MM.1S (cell line): Measurements from ENCODE around the gene GPR176.

Experiments used
- DNase-seq: peaks from one replicate; pipeline ENCODE4 v3.0.0-alpha.2; 2015
- H2AFZ ChIP-seq: fragments of 300-600 bp; sonication (generic); 2 replicates; pipeline ENCODE4 v1.6.0; 2016; ENCODE audit warnings: antibody characterized with exemption, low read length
- H3F3A ChIP-seq: fragments of 300-600 bp; sonication (generic); 2 replicates; pipeline ENCODE4 v1.6.1; 2016; ENCODE audit warnings: mild to moderate bottlenecking, antibody characterized with exemption, low read length, moderate library complexity, mixed read lengths; ENCODE audit not compliant: insufficient read depth
- H3K27ac ChIP-seq: fragments of 300-600 bp; sonication (generic); 2 replicates; pipeline ENCODE4 v1.5.1; 2016; ENCODE audit warnings: mild to moderate bottlenecking, low read length
- H3K27me3 ChIP-seq: fragments of 300-600 bp; sonication (generic); replicated peaks from 2 replicates; pipeline ENCODE4 v1.6.0; 2016; ENCODE audit warnings: low read length; ENCODE audit not compliant: insufficient read depth
- H3K36me3 ChIP-seq: fragments of 300-600 bp; sonication (generic); replicated peaks from 2 replicates; pipeline ENCODE4 v1.6.1; 2016; ENCODE audit warnings: mild to moderate bottlenecking, low read length, mixed read lengths; ENCODE audit not compliant: insufficient read depth
- H3K4me1 ChIP-seq: fragments of 300-600 bp; sonication (generic); 2 replicates; pipeline ENCODE4 v1.6.1; 2016; ENCODE audit warnings: low read length, mixed read lengths
- H3K4me2 ChIP-seq: fragments of 300-600 bp; sonication (generic); 2 replicates; pipeline ENCODE4 v1.6.0; 2016; ENCODE audit warnings: low read depth, low read length
- H3K4me3 ChIP-seq: fragments of 300-600 bp; sonication (generic); 2 replicates; pipeline ENCODE4 v1.5.1; 2016; ENCODE audit warnings: low read length, mixed read lengths
- H3K79me2 ChIP-seq: fragments of 300-600 bp; sonication (generic); 2 replicates; pipeline ENCODE4 v1.6.1; 2016; ENCODE audit warnings: mixed run types, low read length, mixed read lengths
- H3K9ac ChIP-seq: fragments of 300-600 bp; sonication (generic); 2 replicates; pipeline ENCODE4 v1.6.1; 2016; ENCODE audit warnings: low read length, mixed read lengths
- H3K9me2 ChIP-seq: fragments of 300-600 bp; sonication (generic); replicated peaks from 2 replicates; pipeline ENCODE4 v1.6.1; 2016; ENCODE audit warnings: mild to moderate bottlenecking, low read length, mixed read lengths; ENCODE audit not compliant: insufficient read depth
- H3K9me3 ChIP-seq: fragments of 300-600 bp; sonication (generic); replicated peaks from 2 replicates; pipeline ENCODE4 v1.6.1; 2016; ENCODE audit warnings: mild to moderate bottlenecking, low read length, mixed read lengths; ENCODE audit not compliant: insufficient read depth
- H4K20me1 ChIP-seq: fragments of 300-600 bp; sonication (generic); 2 replicates; pipeline ENCODE4 v1.6.1; 2016; ENCODE audit warnings: mild to moderate bottlenecking, low read length, moderate library complexity, mixed read lengths; ENCODE audit not compliant: insufficient read depth
- CTCF ChIP-seq: fragments of 300-600 bp; sonication (generic); IDR thresholded peaks from 2 replicates; pipeline ENCODE4 v1.5.1; 2016; ENCODE audit warnings: antibody characterized with exemption, low read length, mixed read lengths
- EZH2 ChIP-seq: fragments of 300-600 bp; sonication (generic); optimal IDR thresholded peaks from 2 replicates; pipeline ENCODE3; 2017; ENCODE audit warnings: low read depth, mild to moderate bottlenecking, antibody characterized with exemption, low read length, mixed read lengths
- EZH2phosphoT487 ChIP-seq: fragments of 300-600 bp; sonication (generic); IDR thresholded peaks from 2 replicates; pipeline ENCODE4 v1.6.1; 2018; ENCODE audit warnings: antibody characterized with exemption, low read length

GPR176 gene

GRCh38 chr15:39951561-39951960 lies 31.5 kb upstream of the GPR176 start:
- H3K9ac ChIP-seq, result no peak overlapping the region
- no peak for DNase-seq

GRCh38 chr15:39948817-39949216 lies 28.8 kb upstream of the GPR176 start:
- DNase-seq, result no peak

More at GRCh38 chr15:39951561-39951960, 31.5 kb upstream of the GPR176 start:
- Histone ChIP-seq H2AFZ (no peak overlapping the region), H3K9me3 (no peaks in the 10 kb centered on the region), H3K36me3 (0 out of 2 replicates have a peak, but pooled peaks cover 2% of the 10 kb centered on the region), H3K4me1 (no peaks in the 10 kb centered on the region), H3F3A (no peaks in the 10 kb centered on the region), H3K27ac (no peak overlapping the region), H4K20me1 (no peaks in the 10 kb centered on the region), H3K79me2 (no peaks in the 10 kb centered on the region), H3K4me2 (no peak overlapping the region), H3K27me3 (no peaks in the 10 kb centered on the region), H3K9me2 (no peaks in the 10 kb centered on the region), H3K4me3 (no peak overlapping the region)
- TF ChIP-seq EZH2phosphoT487 (no peak), CTCF (no peak), EZH2 (no peak)

GRCh38 chr15:39947401-39948197 lies 27.5 kb upstream of the GPR176 start:
- no peak for TF ChIP-seq EZH2
- no peak for TF ChIP-seq CTCF
- no peak for TF ChIP-seq EZH2phosphoT487
- no peak for DNase-seq
- Histone ChIP-seq H3K79me2 (no peaks in the 10 kb centered on the region), H3K9me3 (no peaks in the 10 kb centered on the region), H3K9me2 (no peaks in the 10 kb centered on the region), H3K4me1 (no peaks in the 10 kb centered on the region), H3K27ac (no peak overlapping the region), H3K36me3 (0 out of 2 replicates have a peak, but pooled peaks cover 4% of the 10 kb centered on the region), H3F3A (no peaks in the 10 kb centered on the region), H2AFZ (no peak overlapping the region), H4K20me1 (no peaks in the 10 kb centered on the region), H3K4me2 (no peak overlapping the region), H3K9ac (no peak overlapping the region), H3K4me3 (no peak overlapping the region), H3K27me3 (no peaks in the 10 kb centered on the region)

More at GRCh38 chr15:39948817-39949216, 28.8 kb upstream of the GPR176 start:
- TF ChIP-seq EZH2 (no peak), EZH2phosphoT487 (no peak), CTCF (no peak)
- no peaks in the 10 kb centered on the region for H3K9me2 ChIP-seq
- H4K20me1 ChIP-seq, result no peaks in the 10 kb centered on the region
- no peak overlapping the region for H3K4me3 ChIP-seq
- no peaks in the 10 kb centered on the region for H3F3A ChIP-seq
- H3K79me2 ChIP-seq, result no peaks in the 10 kb centered on the region
- H2AFZ ChIP-seq, result no peak overlapping the region
- no peak overlapping the region for H3K27ac ChIP-seq
- H3K9ac ChIP-seq, result no peak overlapping the region
- H3K4me2 ChIP-seq, result no peak overlapping the region
- H3K27me3 ChIP-seq, result no peaks in the 10 kb centered on the region
- 0 out of 2 replicates have a peak, but pooled peaks cover 4% of the 10 kb centered on the region for H3K36me3 ChIP-seq
- no peaks in the 10 kb centered on the region for H3K4me1 ChIP-seq
- no peaks in the 10 kb centered on the region for H3K9me3 ChIP-seq
